Measurements from ENCODE around the gene PLXNC1. TPM values are rescaled to one million over a fixed set of nuclear protein-coding genes. Genes with fewer than 3 reads are reported as not detected.

The PLXNC1 gene
- total RNA-seq, 1 donor from 2014 or later = 1.8 TPM

- no peak overlapping the region for H3K4me3 ChIP-seq
- no peaks in the 10 kb centered on the region for H3K27me3 ChIP-seq
- no peak for DNase-seq (ENCODE audit: low spot score in 2 of 2)
- TF ChIP-seq CTCF (IDR thresholded peaks at IDR 0.05) = no peak
- H3K4me1 ChIP-seq = no peaks in the 10 kb centered on the region
- H3K9me3 ChIP-seq = no peaks in the 10 kb centered on the region
- no peak overlapping the region for H3K27ac ChIP-seq
- no peaks in the 10 kb centered on the region for H3K36me3 ChIP-seq
- intact Hi-C loops (cut with DNase I) = no loop called here
These were observed 4.9 kb upstream of the PLXNC1 start for GRCh38 chr12:94143438-94143837.

GRCh38 chr12:94143951-94144350, 4.4 kb upstream of the PLXNC1 start:
- no peak overlapping the region for H3K4me3 ChIP-seq
- H3K36me3 ChIP-seq = no peaks in the 10 kb centered on the region
- intact Hi-C loops (cut with DNase I) = no loop called here
- no peak for TF ChIP-seq CTCF (IDR thresholded peaks at IDR 0.05)
- H3K4me1 ChIP-seq = peaks cover under 1% of the 10 kb centered on the region in 2 donors
- H3K27me3 ChIP-seq = no peaks in the 10 kb centered on the region
- H3K27ac ChIP-seq = no peak overlapping the region
- no peaks in the 10 kb centered on the region for H3K9me3 ChIP-seq
- DNase-seq (ENCODE audit: low spot score in 2 of 2) = no peak

- no peak overlapping the region for H3K27ac ChIP-seq
- DNase-seq (ENCODE audit: low spot score in 2 of 2) = no peak
- no peaks in the 10 kb centered on the region for H3K36me3 ChIP-seq
- H3K27me3 ChIP-seq = no peaks in the 10 kb centered on the region
- no peak overlapping the region for H3K4me3 ChIP-seq
- intact Hi-C loops (cut with DNase I) = no loop called here
- peaks cover 9% of the 10 kb centered on the region in 2 donors for H3K4me1 ChIP-seq
- H3K9me3 ChIP-seq = no peaks in the 10 kb centered on the region
- no peak for TF ChIP-seq CTCF (IDR thresholded peaks at IDR 0.05)
These were observed 3.6 kb upstream of the PLXNC1 start for GRCh38 chr12:94144781-94145180.

- no peaks in the 10 kb centered on the region for H3K36me3 ChIP-seq
- peaks cover 9 to 11% of the 10 kb centered on the region in 2 donors for H3K4me1 ChIP-seq
- TF ChIP-seq CTCF (IDR thresholded peaks at IDR 0.05) = peak in 2 of 3 experiments; percentile 21 to 38
- no peaks in the 10 kb centered on the region for H3K27me3 ChIP-seq
- no peak overlapping the region for H3K4me3 ChIP-seq
- no peak for DNase-seq (ENCODE audit: low spot score in 2 of 2)
- no peak overlapping the region for H3K27ac ChIP-seq
- no peaks in the 10 kb centered on the region for H3K9me3 ChIP-seq
- intact Hi-C loops (cut with DNase I) = no loop called here
These were observed 3.0 kb upstream of the PLXNC1 start for GRCh38 chr12:94145191-94145983.

GRCh38 chr12:94146166-94146936, 2.0 kb upstream of the PLXNC1 start:
- Histone ChIP-seq H3K4me1 (peaks cover 9 to 11% of the 10 kb centered on the region in 2 donors), H3K27me3 (no peaks in the 10 kb centered on the region), H3K27ac (no peak overlapping the region), H3K36me3 (no peaks in the 10 kb centered on the region), H3K9me3 (no peaks in the 10 kb centered on the region), H3K4me3 (no peak overlapping the region)
- no peak for DNase-seq (ENCODE audit: low spot score in 2 of 2)
- no peak for TF ChIP-seq CTCF (IDR thresholded peaks at IDR 0.05)
- intact Hi-C loops (cut with DNase I) = no loop called here
